SIG-M5 treated with dmso at 0.1 percent for 504 hours (cell line): ENCODE measurements around the gene SPINT1.
A peak's percentile ranks its signal among the peaks of the same experiment; 100 is the strongest.

Experiments used
- DNase-seq: peaks from one replicate; lab custom pipeline; 2025; ENCODE audit not compliant: unreplicated experiment; lab: John Stamatoyannopoulos, UW

SPINT1 gene

GRCh38 chr15:40843885-40844695 lies at the start of gene SPINT1:
Gene SPINT1 (plus strand): TSS chr15:40844048. CDS start chr15:40844555, 507 bp downstream.
- no peak for DNase-seq

GRCh38 chr15:40796041-40796440 lies 47.8 kb upstream of the SPINT1 start:
- DNase-seq, result no peak

GRCh38 chr15:40796512-40796911 lies 47.3 kb upstream of the SPINT1 start:
- no peak for DNase-seq

- no peak for DNase-seq
Measured at GRCh38 chr15:40799523-40799922, 44.3 kb upstream of the SPINT1 start.

GRCh38 chr15:40803076-40803475 lies 40.8 kb upstream of the SPINT1 start:
- DNase-seq, result no peak

- DNase-seq, result no peak
Measured at GRCh38 chr15:40803688-40804087, 40.2 kb upstream of the SPINT1 start.

GRCh38 chr15:40806672-40807027 lies 37.2 kb upstream of the SPINT1 start:
- no peak for DNase-seq

- peak; percentile 98 for DNase-seq
Measured at GRCh38 chr15:40807028-40807887, 36.6 kb upstream of the SPINT1 start, which contains the start of the genes DNAJC17 and ZFYVE19. Gene DNAJC17 (minus strand): TSS chr15:40807473. CDS start chr15:40807446, 27 bp downstream. Gene ZFYVE19 (plus strand): TSS chr15:40807089. CDS start chr15:40807590, 501 bp downstream.

GRCh38 chr15:40807888-40808461 lies 35.9 kb upstream of the SPINT1 start:
- DNase-seq, result no peak

- DNase-seq, result no peak
Measured at GRCh38 chr15:40808861-40809450, 34.9 kb upstream of the SPINT1 start.

GRCh38 chr15:40812721-40813425 lies 31.0 kb upstream of the SPINT1 start:
- no peak for DNase-seq

- DNase-seq, result no peak
Measured at GRCh38 chr15:40815042-40815698, 28.7 kb upstream of the SPINT1 start.

- DNase-seq, result no peak
Measured at GRCh38 chr15:40819048-40819447, 24.8 kb upstream of the SPINT1 start.

GRCh38 chr15:40821195-40821594 lies 22.7 kb upstream of the SPINT1 start:
- no peak for DNase-seq

- peak; percentile 67 for DNase-seq
Measured at GRCh38 chr15:40823572-40824343, 20.1 kb upstream of the SPINT1 start.

- no peak for DNase-seq
Measured at GRCh38 chr15:40825661-40826422, 18.0 kb upstream of the SPINT1 start.

GRCh38 chr15:40826423-40827075 lies 17.3 kb upstream of the SPINT1 start:
- no peak for DNase-seq

GRCh38 chr15:40828447-40829036 lies 15.3 kb upstream of the SPINT1 start, which contains the start of gene PPP1R14D:
Gene PPP1R14D (minus strand): TSS chr15:40828708. CDS start chr15:40828641, 67 bp downstream.
- DNase-seq, result no peak
